H4 (cell line): ENCODE data around the gene THSD7B. TPM values are rescaled to one million over a fixed set of nuclear protein-coding genes. Genes with fewer than 3 reads are reported as not detected.
A peak's percentile ranks its signal among the peaks of the same experiment; 100 is the strongest.
"Not testable (repeated sequence)": the region's sequence is repeated elsewhere in the genome, so short reads cannot be mapped to it uniquely, and the experiment has no call there.

Experiments used
- DNase-seq: peaks from one replicate; pipeline ENCODE4 v3.0.0-alpha.2; 2015; ENCODE audit warnings: low spot score
- total RNA-seq: library from RNA; depleted of rRNA; stranded (reverse); fragments of >200 nt; shearing (Covaris generic); gene quantifications from 2 replicates; pipeline ENCODE4 v1.2.3, GENCODE V29; 2014; rRNA removed

THSD7B gene, protein sequence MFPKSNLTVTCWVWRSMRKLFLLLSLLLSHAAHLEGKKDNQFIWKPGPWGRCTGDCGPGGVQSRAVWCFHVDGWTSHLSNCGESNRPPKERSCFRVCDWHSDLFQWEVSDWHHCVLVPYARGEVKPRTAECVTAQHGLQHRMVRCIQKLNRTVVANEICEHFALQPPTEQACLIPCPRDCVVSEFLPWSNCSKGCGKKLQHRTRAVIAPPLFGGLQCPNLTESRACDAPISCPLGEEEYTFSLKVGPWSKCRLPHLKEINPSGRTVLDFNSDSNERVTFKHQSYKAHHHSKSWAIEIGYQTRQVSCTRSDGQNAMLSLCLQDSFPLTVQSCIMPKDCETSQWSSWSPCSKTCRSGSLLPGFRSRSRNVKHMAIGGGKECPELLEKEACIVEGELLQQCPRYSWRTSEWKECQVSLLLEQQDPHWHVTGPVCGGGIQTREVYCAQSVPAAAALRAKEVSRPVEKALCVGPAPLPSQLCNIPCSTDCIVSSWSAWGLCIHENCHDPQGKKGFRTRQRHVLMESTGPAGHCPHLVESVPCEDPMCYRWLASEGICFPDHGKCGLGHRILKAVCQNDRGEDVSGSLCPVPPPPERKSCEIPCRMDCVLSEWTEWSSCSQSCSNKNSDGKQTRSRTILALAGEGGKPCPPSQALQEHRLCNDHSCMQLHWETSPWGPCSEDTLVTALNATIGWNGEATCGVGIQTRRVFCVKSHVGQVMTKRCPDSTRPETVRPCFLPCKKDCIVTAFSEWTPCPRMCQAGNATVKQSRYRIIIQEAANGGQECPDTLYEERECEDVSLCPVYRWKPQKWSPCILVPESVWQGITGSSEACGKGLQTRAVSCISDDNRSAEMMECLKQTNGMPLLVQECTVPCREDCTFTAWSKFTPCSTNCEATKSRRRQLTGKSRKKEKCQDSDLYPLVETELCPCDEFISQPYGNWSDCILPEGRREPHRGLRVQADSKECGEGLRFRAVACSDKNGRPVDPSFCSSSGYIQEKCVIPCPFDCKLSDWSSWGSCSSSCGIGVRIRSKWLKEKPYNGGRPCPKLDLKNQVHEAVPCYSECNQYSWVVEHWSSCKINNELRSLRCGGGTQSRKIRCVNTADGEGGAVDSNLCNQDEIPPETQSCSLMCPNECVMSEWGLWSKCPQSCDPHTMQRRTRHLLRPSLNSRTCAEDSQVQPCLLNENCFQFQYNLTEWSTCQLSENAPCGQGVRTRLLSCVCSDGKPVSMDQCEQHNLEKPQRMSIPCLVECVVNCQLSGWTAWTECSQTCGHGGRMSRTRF (N-terminal part only)
- 0.23 and 0.35 TPM in 2 replicates for total RNA-seq

DNA sequence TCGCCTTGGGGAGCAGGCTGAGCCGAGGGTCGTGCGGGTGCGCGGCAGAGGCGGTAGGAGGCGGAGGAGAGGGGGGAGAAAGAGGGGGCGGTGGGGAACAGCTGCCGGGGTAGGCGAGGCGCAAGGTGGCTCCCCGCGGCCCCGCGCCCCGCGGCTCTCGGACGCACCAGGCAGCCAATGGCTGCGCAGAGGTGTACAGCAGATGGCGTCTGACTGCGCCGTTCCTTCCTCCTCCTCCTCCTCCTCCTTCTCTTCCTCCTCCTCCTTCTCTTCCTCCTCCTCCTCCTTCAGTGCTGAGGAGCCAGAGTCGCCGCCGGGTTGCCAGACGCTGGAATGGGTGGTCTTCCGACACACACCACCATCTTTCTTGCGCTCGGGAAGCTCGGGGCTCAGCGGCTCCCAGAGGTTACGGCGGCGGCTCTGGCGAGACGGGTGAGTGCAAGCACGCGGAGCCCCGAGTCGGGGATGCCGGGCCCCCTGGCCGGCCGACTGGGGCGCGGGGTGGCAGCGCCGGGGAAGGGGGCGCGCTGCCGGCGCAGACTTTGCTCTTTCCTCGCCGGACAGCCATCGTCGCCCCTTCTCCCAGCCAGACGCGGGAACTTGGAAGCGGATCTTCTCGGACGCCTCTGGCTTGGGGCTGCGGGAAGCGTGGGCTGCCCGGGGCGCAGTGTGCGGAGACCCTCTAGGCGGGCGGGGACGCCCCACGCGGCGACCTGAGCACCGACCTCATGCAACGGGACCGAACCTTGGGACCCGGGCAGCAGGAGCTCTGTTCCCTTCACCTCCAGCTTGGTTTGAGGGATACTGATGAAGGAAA lies at the start of gene THSD7B:
Gene THSD7B (plus strand): TSS at position 290 of the 817 bp plus-strand sequence. CDS start 116,634 bp downstream, outside the sequence.
- DNase-seq: no peak

DNA sequence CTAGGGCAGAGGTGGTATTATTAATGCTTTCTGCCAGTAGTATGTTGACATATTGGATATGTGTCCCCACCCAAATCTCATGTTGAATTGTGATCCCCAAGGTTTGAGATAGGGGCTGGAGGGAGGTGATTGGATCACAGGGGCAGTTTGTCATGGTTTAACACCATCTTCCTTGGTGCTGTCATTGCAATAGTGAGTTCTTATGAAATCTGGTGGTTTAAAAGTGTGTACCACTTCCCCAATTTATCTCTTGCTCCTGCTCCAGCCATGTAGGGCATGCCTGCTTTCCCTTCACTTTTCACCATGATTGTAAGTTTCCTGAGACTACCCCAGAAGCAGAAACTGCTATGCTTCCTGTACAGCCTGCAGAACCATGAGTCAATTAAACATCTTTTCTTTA lies 47.1 kb upstream of the THSD7B start:
- DNase-seq: no peak

DNA sequence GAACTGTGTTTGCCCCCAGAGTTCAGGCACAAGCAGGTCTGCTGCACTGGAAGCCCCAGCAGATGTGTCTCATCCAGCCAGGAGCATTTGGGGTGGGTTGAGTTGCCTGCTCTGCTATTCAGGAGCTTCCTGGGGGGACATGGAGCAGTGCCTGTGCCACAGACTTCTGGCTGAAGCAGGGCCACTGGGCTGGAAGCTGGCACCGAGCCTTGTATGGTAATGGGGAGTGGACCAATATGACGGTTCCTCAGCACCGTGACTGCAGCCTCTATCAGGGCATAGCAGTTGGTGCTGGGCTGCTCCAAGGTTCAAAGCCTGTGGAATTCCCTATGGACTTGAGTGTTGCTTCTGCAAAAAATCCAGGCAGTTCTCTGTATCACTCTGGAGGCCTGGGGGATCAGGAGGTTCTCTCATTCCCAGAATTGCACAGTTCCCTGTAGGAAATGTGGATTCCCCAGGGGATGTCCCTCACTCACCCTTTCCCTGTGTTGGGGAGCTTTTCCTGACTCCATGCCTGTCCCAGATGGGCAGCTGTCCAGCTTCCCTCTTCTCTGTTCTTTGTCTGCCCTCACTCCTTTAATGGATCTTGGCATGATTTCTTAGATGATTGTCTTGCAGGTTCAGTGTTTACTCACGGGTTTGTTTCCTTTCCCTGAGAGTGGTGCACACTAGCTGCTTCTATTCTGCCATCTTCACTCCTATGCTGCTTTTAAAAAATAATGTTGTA lies 37.2 kb upstream of the THSD7B start:
- DNase-seq: no peak

DNA sequence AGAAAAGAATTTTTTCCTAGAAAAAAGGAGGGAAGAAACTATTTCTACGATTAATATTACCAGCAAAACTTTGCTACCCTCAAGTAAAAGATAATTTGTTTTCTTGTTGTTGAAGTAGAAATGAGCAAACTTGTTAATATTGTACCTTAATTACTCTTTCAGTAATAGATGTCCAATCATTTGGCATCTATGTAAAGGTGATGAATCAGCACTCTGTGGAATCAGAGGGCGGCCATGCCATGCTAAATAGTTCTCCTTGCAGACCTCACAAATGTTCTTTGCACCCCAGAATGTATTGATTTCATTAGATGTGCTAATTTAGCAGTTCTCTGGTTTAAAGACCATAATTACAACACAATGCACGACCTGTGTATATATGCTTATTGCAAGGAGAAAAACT lies 29.1 kb upstream of the THSD7B start:
- DNase-seq: no peak

DNA sequence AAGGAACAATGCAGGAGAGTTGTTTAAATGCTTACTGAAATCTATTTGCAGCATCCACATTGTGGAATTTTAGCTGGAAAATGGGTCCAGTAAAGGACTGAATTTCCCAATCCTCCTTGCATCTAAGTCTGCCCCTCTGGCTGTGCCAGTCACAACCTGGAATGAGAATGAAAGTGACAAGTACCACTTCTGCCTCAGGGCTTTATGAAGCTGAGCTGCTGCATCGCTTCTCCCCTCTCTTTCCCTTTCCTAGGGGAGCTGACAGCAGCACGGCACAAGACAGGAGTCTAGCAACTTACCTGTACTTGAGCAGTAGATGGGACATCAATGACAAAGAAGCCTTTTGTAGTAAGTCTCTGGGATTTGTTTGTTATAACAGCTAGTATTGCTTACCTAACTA lies 27.3 kb upstream of the THSD7B start:
- no peak for DNase-seq

DNA sequence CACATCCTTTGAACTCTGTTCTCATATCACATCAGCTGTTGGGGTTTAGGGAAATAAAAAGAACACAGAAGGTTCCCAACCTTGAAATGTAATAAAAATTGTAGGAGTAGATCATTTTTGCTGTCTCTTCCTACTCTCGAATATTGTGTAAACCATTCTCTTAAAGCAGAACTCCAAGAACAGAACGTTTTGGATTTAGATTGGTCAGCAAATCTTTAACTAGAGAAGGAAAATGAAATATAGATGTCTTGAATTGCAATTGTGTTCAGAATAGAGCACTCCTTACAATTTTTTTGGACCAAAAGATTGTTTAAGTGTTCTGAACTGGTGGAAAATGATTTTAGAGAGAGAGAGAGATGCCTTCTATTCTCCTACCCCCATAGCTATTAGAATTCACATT lies 23.9 kb upstream of the THSD7B start:
- no peak for DNase-seq

DNA sequence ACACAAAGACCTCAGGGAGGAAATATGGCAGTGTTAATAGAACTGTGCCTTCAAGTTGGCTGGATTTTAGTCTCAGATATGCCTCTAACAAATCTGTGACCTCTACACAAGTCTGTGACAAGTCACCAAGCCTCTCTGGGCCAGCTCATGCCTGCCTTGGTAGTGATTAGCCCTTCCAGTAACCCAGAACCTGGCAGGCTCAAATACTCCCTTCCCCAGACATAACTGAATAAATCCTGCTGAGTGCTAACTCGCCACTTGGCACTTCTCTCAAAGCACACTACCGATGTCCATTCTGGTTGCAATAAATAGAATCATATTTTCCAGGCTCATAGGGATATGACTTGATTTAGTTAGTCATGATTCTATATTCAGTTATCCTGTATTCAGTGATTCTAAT lies 15.3 kb upstream of the THSD7B start:
- no peak for DNase-seq

DNA sequence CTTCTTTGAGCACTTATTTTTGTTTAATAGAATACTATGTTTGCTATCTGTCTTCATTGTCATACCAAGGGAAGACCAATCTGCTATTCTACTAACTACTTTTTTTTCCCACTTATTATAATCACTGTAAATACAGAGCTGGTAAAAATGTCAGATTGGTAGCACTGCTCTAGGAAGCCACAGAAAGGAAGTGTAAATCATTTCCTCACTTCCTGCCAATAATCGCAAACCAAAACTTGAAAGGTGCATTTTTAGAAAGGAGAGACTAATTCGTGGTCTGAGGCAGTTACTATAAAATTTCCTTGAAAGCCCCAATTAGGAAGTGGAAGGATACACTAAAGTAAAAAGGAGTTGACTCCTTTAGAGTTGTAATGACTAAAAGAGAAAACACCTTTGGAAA lies 13.9 kb upstream of the THSD7B start:
- DNase-seq: no peak

DNA sequence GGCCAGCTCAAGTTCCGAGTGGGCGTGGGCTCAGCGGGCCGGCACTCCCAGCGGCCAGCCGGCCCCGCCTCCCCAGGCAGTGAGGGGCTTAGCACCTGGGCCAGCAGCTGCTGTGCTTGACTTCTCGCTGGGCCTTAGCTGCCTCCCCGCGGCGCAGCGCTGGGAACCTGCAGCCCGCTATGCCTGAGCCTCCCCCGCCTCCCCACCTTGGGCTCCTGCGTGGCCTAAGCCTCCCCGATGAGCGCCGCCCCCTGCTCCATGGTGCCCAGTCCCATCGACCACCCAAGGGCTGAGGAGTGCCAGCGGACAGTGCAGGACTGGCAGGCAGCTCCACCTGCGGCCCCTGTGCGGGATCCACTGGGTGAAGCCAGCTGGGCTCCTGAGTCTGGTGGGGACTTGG lies 6.8 kb upstream of the THSD7B start:
- DNase-seq: not testable (repeated sequence)

DNA sequence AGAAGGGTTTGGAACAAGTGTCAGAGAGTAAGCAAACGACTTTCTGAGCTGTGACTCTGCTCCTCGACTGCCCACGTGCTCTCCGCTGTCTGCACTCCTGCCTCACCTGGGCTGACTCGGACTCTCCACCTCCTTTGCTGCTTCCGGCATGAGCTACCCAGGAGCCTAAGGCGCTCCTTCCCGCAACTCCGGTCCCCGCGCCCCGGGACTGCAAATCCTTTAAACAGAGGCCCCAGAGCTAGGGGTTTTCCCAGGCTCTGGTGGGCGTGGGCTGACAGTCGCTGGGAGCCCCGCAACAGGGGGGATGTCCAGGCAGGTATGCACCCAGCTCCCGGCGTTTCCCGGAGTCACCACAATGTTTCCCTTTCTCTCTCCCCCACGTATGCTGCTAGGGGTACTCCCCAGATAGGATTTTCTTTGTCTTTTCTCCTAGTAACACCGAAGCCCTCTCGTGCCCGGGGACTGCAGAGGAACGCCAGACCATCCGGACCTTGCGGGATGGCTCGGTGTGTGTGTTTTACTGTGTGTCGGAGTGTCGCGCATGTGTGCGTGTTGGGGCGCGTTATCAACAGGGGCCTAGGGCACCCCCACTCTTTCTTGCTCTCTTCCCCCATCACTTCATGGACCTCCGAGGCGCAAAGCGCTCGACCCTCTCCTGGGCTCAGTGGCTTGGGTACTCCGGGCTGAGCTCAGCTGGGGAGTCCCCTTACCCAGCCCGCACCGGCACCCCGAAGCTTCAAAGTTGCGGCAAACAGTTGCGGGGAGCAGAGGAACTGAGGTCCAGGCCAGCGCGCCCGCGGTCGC lies 691 bp upstream of the THSD7B start:
- no peak for DNase-seq

DNA sequence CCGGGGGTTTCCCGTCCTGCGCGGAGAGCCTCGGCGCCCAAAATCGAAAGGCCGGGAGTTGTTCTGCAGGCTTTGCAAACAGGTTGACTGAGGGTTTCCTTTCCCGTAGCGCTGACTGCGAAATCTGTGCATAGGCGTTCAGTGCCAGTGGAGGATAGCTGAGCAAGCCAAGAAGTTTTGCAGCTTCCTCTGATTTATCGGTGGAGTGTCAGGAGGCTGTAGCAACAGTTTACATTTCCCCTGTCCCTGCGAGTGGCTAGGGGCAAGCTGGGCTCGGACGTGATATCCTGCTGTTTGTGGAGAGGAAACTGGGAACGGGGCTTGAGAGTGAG lies 694 bp downstream of the THSD7B start:
- no peak for DNase-seq

DNA sequence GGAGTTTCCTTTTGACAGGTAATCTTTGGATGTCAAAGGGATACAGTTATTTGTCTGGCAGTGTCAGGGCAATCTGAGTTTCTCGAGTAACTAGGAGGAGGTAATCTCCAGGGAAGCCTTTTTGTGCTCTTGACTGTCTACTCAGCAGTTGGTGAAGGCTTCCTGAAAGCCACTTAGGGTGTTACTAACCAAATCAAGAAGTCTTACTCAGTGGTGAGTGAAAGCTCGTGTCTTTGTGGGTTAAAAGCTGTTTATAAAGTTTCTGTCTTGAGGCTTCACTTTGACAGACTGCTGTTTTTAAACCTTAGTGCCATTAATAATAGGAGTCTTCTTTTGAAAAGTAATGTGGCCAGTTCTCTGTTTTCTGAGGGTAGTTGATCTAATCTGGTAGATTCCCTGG lies 1.7 kb downstream of the THSD7B start:
- no peak for DNase-seq

DNA sequence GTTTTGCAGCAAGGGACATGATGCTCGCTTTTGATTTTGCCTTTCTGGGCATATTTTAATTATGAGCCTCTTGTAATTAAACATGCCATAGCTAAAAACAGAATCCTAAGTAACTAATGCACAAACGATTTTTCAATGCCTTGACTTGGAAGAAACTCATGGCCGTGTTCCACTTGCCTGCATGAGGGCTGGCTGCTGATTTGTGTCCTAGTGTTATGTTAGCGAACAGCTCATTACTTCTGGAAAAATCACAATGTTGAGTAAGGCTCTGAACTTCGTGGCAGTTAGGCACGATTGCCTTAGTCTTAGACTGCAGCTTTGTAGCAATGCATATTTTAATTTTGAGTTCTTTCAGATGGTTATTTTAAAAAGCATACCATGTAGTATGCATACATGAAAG lies 4.5 kb downstream of the THSD7B start:
- no peak for DNase-seq

DNA sequence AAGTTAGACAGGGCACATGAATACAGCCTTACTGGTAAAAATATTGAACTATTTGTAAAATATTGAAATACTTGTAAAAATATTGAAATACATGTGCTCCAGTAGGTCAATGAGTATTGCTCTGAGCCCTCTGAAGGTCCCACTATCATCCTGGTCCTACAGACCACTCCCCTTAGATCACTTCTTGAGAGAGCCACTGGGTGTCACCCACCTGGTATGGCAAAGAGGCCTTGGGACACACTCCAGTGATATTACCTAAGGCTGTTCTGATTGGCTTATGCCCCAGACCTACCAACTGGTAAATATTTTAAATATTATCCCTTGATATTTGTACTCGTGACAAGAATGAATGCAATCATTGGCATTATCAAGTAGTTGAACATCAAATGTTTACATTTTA lies 5.0 kb downstream of the THSD7B start:
- no peak for DNase-seq

DNA sequence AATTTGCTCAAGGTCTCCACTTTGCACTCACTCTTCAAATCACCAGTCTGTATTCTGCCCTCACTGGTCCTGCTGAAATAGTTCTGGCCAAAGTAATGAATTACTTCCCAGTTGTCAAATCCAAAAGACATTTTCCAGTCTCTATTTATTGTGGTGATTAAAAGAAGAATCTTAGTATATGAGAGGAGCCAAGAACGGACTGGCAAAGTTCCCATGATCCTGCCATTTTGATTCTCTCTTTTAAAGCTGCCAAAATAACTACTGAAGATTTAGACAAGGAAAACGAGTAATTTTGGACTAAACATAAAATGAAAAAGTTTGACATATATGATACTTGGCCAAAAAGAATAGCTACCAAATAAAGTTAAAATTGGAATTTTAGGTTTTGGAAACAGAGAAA lies 12.0 kb downstream of the THSD7B start:
- DNase-seq: no peak

DNA sequence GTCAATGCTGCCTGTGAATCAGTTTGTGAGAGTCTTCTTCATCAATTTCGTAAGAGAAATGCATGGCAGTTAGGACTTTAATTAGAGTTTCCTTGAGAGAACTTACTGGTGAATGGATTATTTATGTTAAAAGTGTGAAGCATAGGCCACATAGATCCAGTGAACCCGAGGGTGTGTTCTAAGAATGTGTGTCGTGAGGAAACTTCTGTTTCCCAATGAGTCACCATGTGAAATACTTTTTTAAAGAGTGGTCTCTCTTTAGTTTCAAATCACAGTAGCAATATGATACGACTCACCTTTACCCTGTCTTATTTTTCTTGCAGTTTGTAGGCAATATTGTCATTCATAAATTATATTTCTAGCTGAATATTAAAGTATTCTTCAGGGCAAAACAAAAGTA lies 18.5 kb downstream of the THSD7B start:
- no peak for DNase-seq

DNA sequence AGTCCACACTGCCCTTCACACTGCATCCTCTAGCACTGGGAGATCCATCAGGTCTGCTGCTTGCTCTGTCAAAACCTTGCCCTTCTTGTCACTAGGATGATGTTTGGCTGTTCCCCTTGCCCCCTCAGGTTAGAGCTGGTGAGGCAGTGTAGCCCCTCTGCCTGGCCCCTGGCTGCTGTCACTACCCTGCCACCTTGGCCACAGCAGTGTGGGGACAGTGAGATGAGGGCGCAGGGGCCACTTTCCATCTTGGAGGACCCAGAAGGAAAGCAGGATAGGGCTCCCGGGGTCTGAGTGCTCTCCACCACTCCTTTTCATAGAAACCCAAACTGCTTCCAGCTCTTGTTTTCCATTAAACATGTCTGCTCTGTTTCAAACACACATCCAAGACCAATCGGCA lies 19.9 kb downstream of the THSD7B start:
- no peak for DNase-seq

DNA sequence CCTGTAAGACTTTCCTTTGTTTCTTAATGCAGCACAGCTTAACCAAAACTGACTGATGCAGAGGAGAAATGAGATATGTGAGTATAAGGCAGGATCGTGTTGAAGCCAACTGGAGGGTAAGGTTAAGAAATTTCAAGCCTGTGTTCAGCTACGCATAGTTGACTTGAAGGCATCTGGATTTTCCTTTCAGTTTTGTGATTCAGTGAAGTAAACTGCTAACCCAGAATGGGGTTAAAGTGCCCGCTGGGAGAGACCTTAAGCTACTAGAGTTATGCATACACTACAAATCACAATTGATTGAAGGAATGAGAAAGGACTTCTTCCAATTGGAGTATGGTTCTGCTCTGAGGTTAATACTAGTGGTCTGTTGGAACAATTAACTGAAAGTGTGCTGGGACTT lies 22.6 kb downstream of the THSD7B start:
- no peak for DNase-seq

DNA sequence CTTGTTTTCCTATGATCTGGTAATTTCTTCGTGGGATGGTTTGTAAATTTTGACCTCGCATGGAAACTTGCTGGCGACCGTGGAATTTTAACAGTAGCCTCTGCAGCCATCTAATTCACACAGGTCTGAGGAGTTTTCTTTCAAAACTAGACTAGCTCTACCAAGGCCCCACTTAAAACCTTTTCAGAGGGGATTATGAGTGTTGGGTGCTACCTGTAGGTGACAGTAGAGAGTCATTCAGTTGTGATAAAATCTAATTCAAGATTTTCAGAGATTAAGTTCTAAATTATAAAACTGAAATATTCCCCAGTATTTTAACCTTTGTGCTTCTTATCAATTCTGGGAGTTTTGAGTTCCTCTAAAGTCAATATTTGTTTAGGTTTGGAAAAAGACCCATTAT lies 31.0 kb downstream of the THSD7B start:
- no peak for DNase-seq

DNA sequence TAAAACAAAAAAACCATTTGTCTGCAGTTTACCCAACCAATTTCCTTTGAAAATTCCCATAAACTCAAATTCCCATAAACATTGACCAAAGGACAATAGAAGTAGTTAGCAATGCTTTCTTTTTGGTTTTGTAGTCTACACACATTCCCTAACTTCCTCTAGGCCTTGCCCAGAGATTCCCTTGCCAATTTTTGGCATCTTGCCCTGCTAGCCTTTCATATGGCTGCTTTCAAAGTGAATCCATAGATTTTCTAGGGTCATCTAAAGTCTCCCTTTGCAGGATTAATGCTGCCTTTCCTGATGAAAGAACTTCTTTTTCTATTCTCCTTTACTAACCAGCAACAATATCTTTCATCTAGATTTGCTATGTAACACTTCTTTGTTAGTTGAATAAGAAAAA lies 33.4 kb downstream of the THSD7B start:
- DNase-seq: peak; percentile 9
